GM18519 (cell line): ENCODE measurements around the gene NUTM1.

Experiments used
- ATAC-seq: cut with Tn5 transposase; IDR thresholded peaks from one replicate; pipeline ENCODE4 v1.9.1; 2021; ENCODE audit warnings: mild to moderate bottlenecking, moderate library complexity; ENCODE audit not compliant: unreplicated experiment, low FRiP score

The NUTM1 gene

GRCh38 chr15:34403899-34404298, 60.8 kb downstream of the NUTM1 start:
- ATAC-seq = peak; percentile 37
